HEK293 (cell line): ENCODE results near the gene PDZD2.

Source experiments
- EGR2 ChIP-seq: fragments of 450-650 bp; formaldehyde crosslinking; IDR thresholded peaks from 2 replicates; pipeline ENCODE4 v1.5.1; 2016; ENCODE audit warnings: low read depth, missing biosample characterization, missing genetic modification characterization
- GLI2 ChIP-seq: fragments of 450-650 bp; formaldehyde crosslinking; IDR thresholded peaks from 2 replicates; pipeline ENCODE4; 2017; ENCODE audit warnings: missing biosample characterization, missing genetic modification characterization, low read depth, borderline replicate concordance
- GLIS1 ChIP-seq: fragments of 450-650 bp; formaldehyde crosslinking; IDR thresholded peaks from 2 replicates; pipeline ENCODE4 v1.5.1; 2016; ENCODE audit warnings: missing biosample characterization, missing genetic modification characterization
- HOXA7 ChIP-seq: sonication (generic); formaldehyde crosslinking; IDR thresholded peaks from 2 replicates; pipeline ENCODE4 v1.8.1; 2022; ENCODE audit warnings: missing genetic modification reagents, borderline replicate concordance
- PATZ1 ChIP-seq: fragments of 450-650 bp; formaldehyde crosslinking; IDR thresholded peaks from 2 replicates; pipeline ENCODE4 v1.5.1; 2016; ENCODE audit warnings: missing biosample characterization, missing genetic modification characterization
- REST ChIP-seq: fragments of 450-650 bp; formaldehyde crosslinking; IDR thresholded peaks from 2 replicates; pipeline ENCODE4 v1.5.1; 2016; ENCODE audit warnings: missing biosample characterization, missing genetic modification characterization
- SP7 ChIP-seq: fragments of 450-650 bp; formaldehyde crosslinking; IDR thresholded peaks from 2 replicates; pipeline ENCODE4 v1.5.1; 2016; ENCODE audit warnings: missing biosample characterization, missing genetic modification characterization
- ZBTB10 ChIP-seq: fragments of 450-650 bp; formaldehyde crosslinking; IDR thresholded peaks from 2 replicates; pipeline ENCODE4 v1.5.1; 2016; ENCODE audit warnings: missing biosample characterization, missing genetic modification characterization
- ZBTB17 ChIP-seq: fragments of 450-650 bp; formaldehyde crosslinking; IDR thresholded peaks from 2 replicates; pipeline ENCODE4 v1.5.1; 2016; ENCODE audit warnings: missing biosample characterization, missing genetic modification characterization
- ZFHX2 ChIP-seq: fragments of 450-650 bp; formaldehyde crosslinking; conservative IDR thresholded peaks from 2 replicates; pipeline ENCODE4 v1.5.1; 2016; ENCODE audit warnings: missing biosample characterization, missing genetic modification characterization
- ZNF174 ChIP-seq: fragments of 450-650 bp; formaldehyde crosslinking; IDR thresholded peaks from 2 replicates; pipeline ENCODE4 v1.5.0; 2017; ENCODE audit warnings: missing biosample characterization, mild to moderate bottlenecking, missing genetic modification characterization
- ZNF26 ChIP-seq: fragments of 450-650 bp; formaldehyde crosslinking; IDR thresholded peaks from 2 replicates; pipeline ENCODE4 v1.5.1; 2016; ENCODE audit warnings: missing biosample characterization, missing genetic modification characterization
- ZNF596 ChIP-seq: fragments of 450-650 bp; IDR thresholded peaks from 2 replicates; pipeline ENCODE4 v1.5.0; 2018; ENCODE audit warnings: missing biosample characterization, mild to moderate bottlenecking, missing genetic modification characterization, moderate library complexity
- ZNF600 ChIP-seq: fragments of 450-650 bp; formaldehyde crosslinking; IDR thresholded peaks from 2 replicates; pipeline ENCODE4 v1.5.1; 2016; ENCODE audit warnings: missing biosample characterization, missing genetic modification characterization
- ZNF610 ChIP-seq: fragments of 450-650 bp; formaldehyde crosslinking; IDR thresholded peaks from 2 replicates; pipeline ENCODE4 v1.5.1; 2016; ENCODE audit warnings: missing biosample characterization, missing genetic modification characterization, borderline replicate concordance
- ZNF704 ChIP-seq: fragments of 450-650 bp; formaldehyde crosslinking; IDR thresholded peaks from 2 replicates; pipeline ENCODE4 v1.5.1; 2016; ENCODE audit warnings: missing biosample characterization, missing genetic modification characterization
- ZNF707 ChIP-seq: fragments of 450-650 bp; formaldehyde crosslinking; IDR thresholded peaks from 2 replicates; pipeline ENCODE4 v1.5.1; 2016; ENCODE audit warnings: missing biosample characterization, missing genetic modification characterization
- ZSCAN4 ChIP-seq: fragments of 450-650 bp; formaldehyde crosslinking; IDR thresholded peaks from 2 replicates; pipeline ENCODE4 v1.5.1; 2017; ENCODE audit warnings: missing biosample characterization, missing genetic modification characterization
- TF ChIP-seq, protein P1 (sequence below): fragments of 450-650 bp; formaldehyde crosslinking; conservative IDR thresholded peaks from 2 replicates; pipeline ENCODE4 v1.5.1; 2016; ENCODE audit warnings: low read depth, missing biosample characterization, missing genetic modification characterization

PDZD2 gene

DNA sequence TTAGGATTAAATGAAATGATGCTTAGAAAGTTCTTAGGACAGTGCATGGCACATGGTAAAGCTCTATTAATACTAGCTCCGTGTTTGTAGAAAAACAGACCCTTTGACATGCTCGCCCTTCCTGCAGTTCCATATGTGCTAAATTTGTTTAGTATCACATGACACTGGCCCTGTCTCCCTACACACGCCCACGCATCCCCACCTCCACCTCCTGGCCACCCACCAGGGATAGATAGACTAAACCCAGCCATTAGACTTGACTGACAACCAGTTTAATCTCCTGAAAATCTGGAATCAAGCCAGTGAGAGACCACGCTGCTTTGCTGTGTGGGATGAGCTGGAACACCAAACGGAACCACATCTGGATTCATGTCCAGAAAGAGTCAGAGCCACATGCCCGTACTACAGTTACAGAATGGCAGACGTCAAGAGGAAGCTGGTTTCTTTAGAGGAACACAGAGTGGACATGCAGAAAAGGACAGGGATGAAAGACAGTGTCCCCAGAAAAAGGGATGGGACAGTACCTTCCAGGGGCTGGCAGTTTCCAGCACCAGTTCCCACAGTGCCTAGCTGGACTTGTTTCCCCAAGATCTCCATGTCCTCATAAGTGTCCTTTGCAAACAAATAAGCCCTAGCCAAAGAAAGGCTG lies 186.1 kb downstream of the PDZD2 start (continued):
- TF ChIP-seq GLI2 (no peak), ZBTB17 (tag by site-specific recombination) (peak; percentile 65), ZNF174 (tag by site-specific recombination) (no peak), ZBTB10 (tag by site-specific recombination) (no peak), GLIS1 (no peak), ZNF707 (tag by site-specific recombination) (no peak), ZNF600 (tag by site-specific recombination) (peak; percentile 26; the same call in 1 of the 2 replicates), REST (tag by site-specific recombination) (no peak), ZNF26 (no peak), ZNF704 (tag by site-specific recombination) (no peak), PATZ1 (tag by site-specific recombination) (no peak), EGR2 (tag by site-specific recombination) (peak; percentile 98), ZSCAN4 (no peak), SP7 (tag by site-specific recombination) (peak; percentile 28; the same call in 1 of the 2 replicates), HOXA7 (no peak), ZNF596 (tag by site-specific recombination) (no peak), ZFHX2 (tag by site-specific recombination) (peak; percentile 99), ZNF610 (no peak)
- TF ChIP-seq, protein P1, sequence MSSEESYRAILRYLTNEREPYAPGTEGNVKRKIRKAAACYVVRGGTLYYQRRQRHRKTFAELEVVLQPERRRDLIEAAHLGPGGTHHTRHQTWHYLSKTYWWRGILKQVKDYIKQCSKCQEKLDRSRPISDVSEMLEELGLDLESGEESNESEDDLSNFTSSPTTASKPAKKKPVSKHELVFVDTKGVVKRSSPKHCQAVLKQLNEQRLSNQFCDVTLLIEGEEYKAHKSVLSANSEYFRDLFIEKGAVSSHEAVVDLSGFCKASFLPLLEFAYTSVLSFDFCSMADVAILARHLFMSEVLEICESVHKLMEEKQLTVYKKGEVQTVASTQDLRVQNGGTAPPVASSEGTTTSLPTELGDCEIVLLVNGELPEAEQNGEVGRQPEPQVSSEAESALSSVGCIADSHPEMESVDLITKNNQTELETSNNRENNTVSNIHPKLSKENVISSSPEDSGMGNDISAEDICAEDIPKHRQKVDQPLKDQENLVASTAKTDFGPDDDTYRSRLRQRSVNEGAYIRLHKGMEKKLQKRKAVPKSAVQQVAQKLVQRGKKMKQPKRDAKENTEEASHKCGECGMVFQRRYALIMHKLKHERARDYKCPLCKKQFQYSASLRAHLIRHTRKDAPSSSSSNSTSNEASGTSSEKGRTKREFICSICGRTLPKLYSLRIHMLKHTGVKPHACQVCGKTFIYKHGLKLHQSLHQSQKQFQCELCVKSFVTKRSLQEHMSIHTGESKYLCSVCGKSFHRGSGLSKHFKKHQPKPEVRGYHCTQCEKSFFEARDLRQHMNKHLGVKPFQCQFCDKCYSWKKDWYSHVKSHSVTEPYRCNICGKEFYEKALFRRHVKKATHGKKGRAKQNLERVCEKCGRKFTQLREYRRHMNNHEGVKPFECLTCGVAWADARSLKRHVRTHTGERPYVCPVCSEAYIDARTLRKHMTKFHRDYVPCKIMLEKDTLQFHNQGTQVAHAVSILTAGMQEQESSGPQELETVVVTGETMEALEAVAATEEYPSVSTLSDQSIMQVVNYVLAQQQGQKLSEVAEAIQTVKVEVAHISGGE (tag by site-specific recombination), result no peak
